Heart right ventricle (tissue), 16 donors: ENCODE data around the gene PLPP6. TPM values are rescaled to one million over a fixed set of nuclear protein-coding genes. Genes with fewer than 3 reads are reported as not detected.

Experiments
- ATAC-seq, 8 donors: fragments of 200-7000 bp; cut with Tn5 transposase; one replicate each; pipeline ENCODE4 v1.9.1; 2020; ENCODE audit warnings: mild to moderate bottlenecking in 8 of 8, moderate library complexity in 8 of 8, moderate number of reproducible peaks in 1 of 8
- DNase-seq, 2 donors: peaks; one replicate each; pipeline ENCODE4 v3.0.0-alpha.2; 2020
- H3K27ac ChIP-seq, 10 donors: fragments of 200-600 bp; sonication (generic) in 2 of 10; one replicate each; pipeline versions ENCODE4 v1.5.0 to v1.8.0; 2020 to 2022; ENCODE audit warnings: mild to moderate bottlenecking in 3 of 10
- H3K27me3 ChIP-seq, 7 donors: fragments of 200-600 bp; one replicate each; pipeline ENCODE4 v1.8.0; 2021 to 2022; ENCODE audit warnings: mild to moderate bottlenecking in 2 of 7
- H3K36me3 ChIP-seq, 9 donors: fragments of 200-600 bp; sonication (generic) in 1 of 9; one replicate each; pipeline versions ENCODE4 v1.5.0 to v1.8.0; 2020 to 2022; ENCODE audit warnings: mild to moderate bottlenecking in 2 of 9
- H3K4me1 ChIP-seq, 9 donors: fragments of 200-600 bp; sonication (generic) in 1 of 9; one replicate each; pipeline versions ENCODE4 v1.5.0 to v1.8.0; 2020 to 2022; ENCODE audit warnings: mild to moderate bottlenecking in 4 of 9
- H3K4me3 ChIP-seq, 10 donors: fragments of 200-600 bp; sonication (generic) in 2 of 10; one replicate each; pipeline versions ENCODE4 v1.5.0 to v1.8.0; 2020 to 2022; ENCODE audit warnings: mild to moderate bottlenecking in 7 of 10, moderate library complexity in 2 of 10
- H3K9me3 ChIP-seq, 11 donors: fragments of 200-600 bp in 10 of 11; sonication (generic) in 2 of 11; one replicate each; pipeline versions ENCODE4 v1.5.0 to v1.8.0; 2013 to 2022; ENCODE audit warnings: mild to moderate bottlenecking in 2 of 11, control low read depth in 1 of 11, moderate library complexity in 1 of 11
- WGBS, 2 donors: extraction: QIAGEN DNeasy Blood & Tissue Kit; methylation state at CpG; one replicate each; pipeline ENCODE4 v1.1.7; 2013; ENCODE audit warnings: inconsistent platforms in 1 of 2; 5-methylcytosine and 5-hydroxymethylcytosine counted together
- intact Hi-C, 10 donors: fragments of 100-400 bp; cut with DNase I; formaldehyde crosslinking; loops; one replicate each; pipeline versions ENCODE4 v1.11.1 to v1.14.2; 2022
- long read RNA-seq, 3 donors: library from polyadenylated mRNA; unstranded; transcript quantifications; one replicate each; pipeline ENCODE4 v2.0.0, GENCODE V29; 2020 to 2021
- polyA plus RNA-seq, 2 donors: library from polyadenylated mRNA; stranded (reverse); fragments of 200-250 nt; gene quantifications; one replicate each; pipeline ENCODE4 v1.2.3, GENCODE V29; 2013
- total RNA-seq, 10 donors: library from RNA; stranded (reverse); fragmentation: NEBNext Ultra II Directional in 3 of 10; extraction: Animal tissue kit (Norgen Biotek cat#: 25700) in 3 of 10; gene quantifications; one replicate each; pipeline versions ENCODE4 v1.2.1 to v1.2.4, GENCODE V29; 2021 to 2023
- TF ChIP-seq, protein P1 (sequence below), 9 donors: fragments of 200-600 bp; sonication (generic) in 2 of 9; IDR thresholded peaks; one replicate each; pipeline versions ENCODE4 v1.5.0 to v1.8.0; 2021 to 2022; ENCODE audit warnings: antibody characterized with exemption in 9 of 9, mild to moderate bottlenecking in 5 of 9, moderate library complexity in 1 of 9
- donor health status: Arrhythmogenic right ventricular cardiomyopathy.
- donor health status: ischemic (EF 13 %, LVEDD 7.1; RV severe dilation, severe dysfunction).
- donor health status: healthy with polysubstance abuse.
- donor health status: DM: no; HTN: yes; CAD: no.
- donor health status: DM: no; HTN: no; CAD: no.
- donor health status: ischemic (EF 25% LVEDD 6.9; RV normal size, moderate dysfunction).
- donor health status: ischemic (EF 25% LVEDD 5.7; RV mildly dilated, moderate dysfunction).
- donor health status: healthy.
- donor health status: DM: yes; HTN: yes; CAD: no.
- donor health status: Ischemic cardiomyopathy.
- donor health status: ischemic (EF 35%, LVEDD 5.7; RV mildly dilated, moderate dysfunction).
- donor health status: nonischemic (EF 11% LVEDD 7.7; RV severe dilation, severe dysfunction).
- donor health status: DM: yes; HTN: yes; CAD: no.
- donor health status: PGD.
- donor health status: ischemic (EF 29% LVEDD 5.4; RV normal size, mild dysfunction).
- donor health status: nonischemic (EF 23%, LVEDD 6.1; RV moderate dilation, normal function).

The PLPP6 gene
- total RNA-seq (1 to 10 TPM; 2.2 to 4.1 (median 2.6) TPM), polyA plus RNA-seq (1 to 10 TPM; 1.9 to 2.0 TPM)
- long read RNA-seq, donor 1, transcript PLPP6-201 (1 exons, 2,944 nt) = major isoform, 7 of 7 reads
- long read RNA-seq, donor 1, partial matches to known transcripts = 0 of 7 reads
- long read RNA-seq, donor 1, other reads (novel, unspliced or antisense) = 0 of 7 reads
- long read RNA-seq, donor 2, transcript PLPP6-201 (1 exons, 2,944 nt) = major isoform, 7 of 7 reads
- long read RNA-seq, donor 2, partial matches to known transcripts = 0 of 7 reads
- long read RNA-seq, donor 2, other reads (novel, unspliced or antisense) = 0 of 7 reads
- long read RNA-seq, donor 3, transcript PLPP6-201 (1 exons, 2,944 nt) = major isoform, 8 of 8 reads
- long read RNA-seq, donor 3, partial matches to known transcripts = 0 of 8 reads
- long read RNA-seq, donor 3, other reads (novel, unspliced or antisense) = 0 of 8 reads

DNA sequence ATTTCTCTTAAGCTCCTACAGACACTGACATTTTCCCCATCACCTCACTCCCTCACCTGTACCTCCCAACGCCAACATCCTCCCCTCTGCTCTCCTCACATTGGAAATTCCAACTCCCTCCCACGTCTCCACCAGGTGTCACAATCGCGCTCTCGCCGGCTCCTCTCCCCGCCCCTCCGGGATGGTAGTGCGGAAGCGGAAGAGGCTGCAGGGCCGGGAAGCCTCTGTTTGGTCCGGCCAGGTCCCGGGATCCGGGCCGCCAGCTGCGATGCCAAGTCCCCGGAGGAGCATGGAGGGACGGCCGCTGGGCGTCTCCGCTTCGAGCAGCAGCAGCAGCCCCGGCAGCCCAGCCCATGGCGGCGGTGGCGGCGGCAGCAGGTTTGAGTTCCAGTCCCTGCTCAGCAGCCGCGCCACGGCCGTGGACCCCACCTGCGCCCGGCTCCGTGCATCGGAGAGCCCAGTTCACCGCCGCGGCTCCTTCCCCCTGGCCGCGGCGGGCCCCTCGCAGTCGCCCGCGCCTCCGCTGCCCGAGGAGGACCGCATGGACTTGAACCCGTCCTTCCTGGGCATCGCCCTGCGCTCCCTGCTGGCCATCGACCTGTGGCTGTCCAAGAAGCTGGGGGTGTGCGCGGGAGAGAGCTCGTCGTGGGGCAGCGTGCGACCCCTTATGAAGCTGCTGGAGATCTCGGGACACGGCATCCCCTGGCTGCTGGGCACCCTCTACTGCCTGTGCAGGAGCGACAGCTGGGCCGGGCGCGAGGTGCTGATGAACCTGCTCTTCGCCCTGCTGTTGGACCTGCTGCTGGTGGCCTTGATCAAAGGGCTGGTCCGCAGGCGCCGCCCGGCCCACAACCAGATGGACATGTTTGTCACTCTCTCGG lies at the start of gene PLPP6:
Gene PLPP6, plus strand, starts transcription at position 187 of the 881 bp plus-strand sequence. Its CDS starts 82 bp downstream, at position 269.
- intact Hi-C loops = loop anchor here in 5 of 10 donors (1.0 to 10.0 kb wide), 4 partner anchors 17 to 322 kb away; partner anchors contain the start of genes AK3 (in 3 of the 5), CDC37L1 (in 1 of the 5) and JAK2 (in 1 of the 5)
- TF ChIP-seq, protein P1, sequence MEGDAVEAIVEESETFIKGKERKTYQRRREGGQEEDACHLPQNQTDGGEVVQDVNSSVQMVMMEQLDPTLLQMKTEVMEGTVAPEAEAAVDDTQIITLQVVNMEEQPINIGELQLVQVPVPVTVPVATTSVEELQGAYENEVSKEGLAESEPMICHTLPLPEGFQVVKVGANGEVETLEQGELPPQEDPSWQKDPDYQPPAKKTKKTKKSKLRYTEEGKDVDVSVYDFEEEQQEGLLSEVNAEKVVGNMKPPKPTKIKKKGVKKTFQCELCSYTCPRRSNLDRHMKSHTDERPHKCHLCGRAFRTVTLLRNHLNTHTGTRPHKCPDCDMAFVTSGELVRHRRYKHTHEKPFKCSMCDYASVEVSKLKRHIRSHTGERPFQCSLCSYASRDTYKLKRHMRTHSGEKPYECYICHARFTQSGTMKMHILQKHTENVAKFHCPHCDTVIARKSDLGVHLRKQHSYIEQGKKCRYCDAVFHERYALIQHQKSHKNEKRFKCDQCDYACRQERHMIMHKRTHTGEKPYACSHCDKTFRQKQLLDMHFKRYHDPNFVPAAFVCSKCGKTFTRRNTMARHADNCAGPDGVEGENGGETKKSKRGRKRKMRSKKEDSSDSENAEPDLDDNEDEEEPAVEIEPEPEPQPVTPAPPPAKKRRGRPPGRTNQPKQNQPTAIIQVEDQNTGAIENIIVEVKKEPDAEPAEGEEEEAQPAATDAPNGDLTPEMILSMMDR (IDR thresholded peaks at IDR 0.05) = peak; percentile 24 to 74 (median 58)
- peaks cover 0 to 56% (median 43%) of the 10 kb centered on the region in 9 donors for H3K4me1 ChIP-seq

GRCh38 chr9:4614627-4615026 lies 47.5 kb upstream of the PLPP6 start:
- Histone ChIP-seq H3K36me3 (peaks cover 0 to 16% (median 0%) of the 10 kb centered on the region in 9 donors), H3K27ac (no peak overlapping the region), H3K4me3 (no peak overlapping the region), H3K27me3 (no peaks in the 10 kb centered on the region), H3K9me3 (no peaks in the 10 kb centered on the region), H3K4me1 (no peaks in the 10 kb centered on the region)
- DNase-seq (no peak), ATAC-seq (no peak)
- WGBS, 2 donors = 96 to 100% methylated on average over 1 of the region's 1 CpG
- TF ChIP-seq, protein P1 (IDR thresholded peaks at IDR 0.05) = no peak
- intact Hi-C loops = no loop called here

More for the DNA sequence above, at the start of gene PLPP6:
- Histone ChIP-seq H3K27me3 (no peaks in the 10 kb centered on the region), H3K9me3 (no peaks in the 10 kb centered on the region), H3K4me3 (peak within 1 kb of the TSS; percentile 75 to 97 (median 90)), H3K27ac (peak within 1 kb of the TSS; percentile 30 to 91 (median 84)), H3K36me3 (no peaks in the 10 kb centered on the region)
- ATAC-seq (peak; percentile 94 to 97 (median 95)), DNase-seq (peak; percentile 88 to 89)
- 4% methylated on average over 67 to 70 of the region's 70 CpGs for WGBS, 2 donors

DNA sequence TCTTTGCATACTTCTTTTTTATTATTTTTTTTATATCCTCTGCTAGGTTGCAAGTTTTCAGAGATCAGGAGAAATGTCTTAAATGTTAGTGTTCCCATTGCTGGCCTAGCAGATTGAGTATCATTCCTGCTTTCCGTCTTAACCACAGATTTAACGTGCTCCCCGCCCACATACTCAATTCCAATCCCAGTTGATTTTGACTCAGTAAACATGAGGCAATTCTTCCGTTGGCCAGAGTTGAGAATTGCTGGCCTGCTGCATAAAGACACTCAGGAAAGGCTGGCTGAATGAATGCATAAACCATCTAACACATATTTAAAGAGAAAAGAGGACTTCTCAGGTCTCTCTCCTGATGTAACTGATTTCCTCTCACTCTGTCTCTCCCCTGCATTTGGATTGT lies 46.8 kb upstream of the PLPP6 start:
- Histone ChIP-seq H3K27me3 (no peaks in the 10 kb centered on the region), H3K9me3 (no peaks in the 10 kb centered on the region), H3K4me1 (peaks cover 0 to 1% (median 0%) of the 10 kb centered on the region in 9 donors), H3K36me3 (peaks cover 0 to 19% (median 0%) of the 10 kb centered on the region in 9 donors), H3K27ac (no peak overlapping the region), H3K4me3 (no peak overlapping the region)
- TF ChIP-seq, protein P1 (IDR thresholded peaks at IDR 0.05) = no peak
- peak in 1 of 8 donors; percentile 42 for ATAC-seq
- DNase-seq = no peak
- intact Hi-C loops = no loop called here
- 61 to 69% methylated on average over 4 of the region's 4 CpGs for WGBS, 2 donors

GRCh38 chr9:4615778-4616177 lies 46.3 kb upstream of the PLPP6 start:
- TF ChIP-seq, protein P1 (IDR thresholded peaks at IDR 0.05) = no peak
- ATAC-seq = no peak
- Histone ChIP-seq H3K4me3 (no peak overlapping the region), H3K9me3 (no peaks in the 10 kb centered on the region), H3K36me3 (peaks cover 0 to 19% (median 0%) of the 10 kb centered on the region in 9 donors), H3K27ac (no peak overlapping the region), H3K27me3 (no peaks in the 10 kb centered on the region), H3K4me1 (peaks cover 0 to 3% (median 0%) of the 10 kb centered on the region in 9 donors)
- intact Hi-C loops = no loop called here
- no peak for DNase-seq
- WGBS, 2 donors = 82 to 95% methylated on average over 5 of the region's 5 CpGs
